ENCODE data around the gene WDR27. TPM values are rescaled to one million over a fixed set of nuclear protein-coding genes. Genes with fewer than 3 reads are reported as not detected.
"Not testable (repeated sequence)": the region's sequence is repeated elsewhere in the genome, so short reads cannot be mapped to it uniquely, and the experiment has no call there.

The WDR27 gene
- total RNA-seq, 1 donor from 2014 or later: 7.2 TPM

- DNase-seq (ENCODE audit: low spot score): no peak
- intact Hi-C loops (cut with DNase I): no loop called here
These were observed 17.3 kb upstream of the WDR27 start for GRCh38 chr6:169719117-169719516.

- no peak for DNase-seq (ENCODE audit: low spot score)
These were observed 12.8 kb upstream of the WDR27 start for GRCh38 chr6:169714595-169714994.

GRCh38 chr6:169714178-169714577 is 12.3 kb upstream of the WDR27 start:
- DNase-seq (ENCODE audit: low spot score): no peak
- intact Hi-C loops (cut with DNase I): no loop called here

More at GRCh38 chr6:169714595-169714994, 12.8 kb upstream of the WDR27 start:
- intact Hi-C loops (cut with DNase I): no loop called here

GRCh38 chr6:169710009-169710408 is 8.2 kb upstream of the WDR27 start:
- DNase-seq (ENCODE audit: low spot score): no peak
- intact Hi-C loops (cut with DNase I): no loop called here

- intact Hi-C loops (cut with DNase I): no loop called here
These were observed 7.5 kb upstream of the WDR27 start for GRCh38 chr6:169709293-169709692.

GRCh38 chr6:169707772-169708171 is 5.9 kb upstream of the WDR27 start:
- intact Hi-C loops (cut with DNase I): no loop called here
- DNase-seq (ENCODE audit: low spot score): no peak

More at GRCh38 chr6:169709293-169709692, 7.5 kb upstream of the WDR27 start:
- DNase-seq (ENCODE audit: low spot score): no peak

- DNase-seq (ENCODE audit: low spot score): no peak
- intact Hi-C loops (cut with DNase I): loop anchor here (2.0 kb wide), 2 partner anchors 20 to 48 kb away; partner anchors contain the start of genes DYNLT2 and ERMARD
These were observed 1.0 kb upstream of the WDR27 start for GRCh38 chr6:169702840-169703246.

GRCh38 chr6:169701311-169701953 is 397 bp downstream of the WDR27 start:
- intact Hi-C loops (cut with DNase I): no loop called here
- no peak for DNase-seq (ENCODE audit: low spot score)

GRCh38 chr6:169700296-169700695 is 1.5 kb downstream of the WDR27 start:
- intact Hi-C loops (cut with DNase I): no loop called here
- no peak for DNase-seq (ENCODE audit: low spot score)

GRCh38 chr6:169697115-169697514 is 4.7 kb downstream of the WDR27 start:
- intact Hi-C loops (cut with DNase I); DNase-seq (ENCODE audit: low spot score): not testable (repeated sequence)

- intact Hi-C loops (cut with DNase I): no loop called here
- no peak for DNase-seq (ENCODE audit: low spot score)
These were observed 6.7 kb downstream of the WDR27 start for GRCh38 chr6:169695131-169695530.

GRCh38 chr6:169692516-169692915 is 9.3 kb downstream of the WDR27 start:
- intact Hi-C loops (cut with DNase I): no loop called here
- no peak for DNase-seq (ENCODE audit: low spot score)

- intact Hi-C loops (cut with DNase I): no loop called here
- DNase-seq (ENCODE audit: low spot score): no peak
These were observed 10.6 kb downstream of the WDR27 start for GRCh38 chr6:169691260-169691659.

GRCh38 chr6:169689287-169689686 is 12.5 kb downstream of the WDR27 start:
- intact Hi-C loops (cut with DNase I): no loop called here
- DNase-seq (ENCODE audit: low spot score): no peak

GRCh38 chr6:169685860-169686259 is 16.0 kb downstream of the WDR27 start:
- intact Hi-C loops (cut with DNase I): no loop called here
- no peak for DNase-seq (ENCODE audit: low spot score)

- intact Hi-C loops (cut with DNase I): no loop called here
- no peak for DNase-seq (ENCODE audit: low spot score)
These were observed 17.8 kb downstream of the WDR27 start for GRCh38 chr6:169684056-169684455.

- no peak for DNase-seq (ENCODE audit: low spot score)
- intact Hi-C loops (cut with DNase I): no loop called here
These were observed 23.5 kb downstream of the WDR27 start for GRCh38 chr6:169678342-169678741.

- no peak for DNase-seq (ENCODE audit: low spot score)
- intact Hi-C loops (cut with DNase I): no loop called here
These were observed 24.7 kb downstream of the WDR27 start for GRCh38 chr6:169677096-169677495.

GRCh38 chr6:169675011-169675410 is 26.8 kb downstream of the WDR27 start:
- no peak for DNase-seq (ENCODE audit: low spot score)
- intact Hi-C loops (cut with DNase I): no loop called here

GRCh38 chr6:169671563-169671962 is 30.3 kb downstream of the WDR27 start:
- intact Hi-C loops (cut with DNase I): no loop called here
- no peak for DNase-seq (ENCODE audit: low spot score)

- DNase-seq (ENCODE audit: low spot score): no peak
These were observed 31.9 kb downstream of the WDR27 start for GRCh38 chr6:169669889-169670288.

GRCh38 chr6:169669147-169669546 is 32.7 kb downstream of the WDR27 start:
- intact Hi-C loops (cut with DNase I): no loop called here
- DNase-seq (ENCODE audit: low spot score): no peak

More at GRCh38 chr6:169669889-169670288, 31.9 kb downstream of the WDR27 start:
- intact Hi-C loops (cut with DNase I): no loop called here
